Measurements from ENCODE around the gene LOXL1. TPM values are rescaled to one million over a fixed set of nuclear protein-coding genes. Genes with fewer than 3 reads are reported as not detected.

LOXL1 gene
- 0.15 TPM for total RNA-seq (2013)
- polyA plus RNA-seq (under 1 TPM in 1 of 3 donors, not detected in 2; 0.07 TPM), polyA minus RNA-seq (0.80 and 0.83 TPM in 2 replicates), total RNA-seq (0.14 to 0.46 (median 0.31) reads per million in 11 experiments)

- Histone ChIP-seq H4K20me1 (ENCODE audit: insufficient read depth, low read length) (no peaks in the 10 kb centered on the region), H3K27me3 (ENCODE audit: control insufficient read depth in 2 of 2, insufficient read depth in 2 of 2, low read length in 2 of 2) (peaks cover 13 to 49% of the 10 kb centered on the region in 2 donors), H3K4me2 (replicated peaks; ENCODE audit: extremely low read depth, low read length, poor library complexity, severe bottlenecking) (peak within 1 kb of the TSS; percentile 79), H3K27ac (ENCODE audit: low read depth in 1 of 2, low read length in 2 of 2) (no peak within 1 kb of the TSS), H3K9ac (ENCODE audit: insufficient read depth, low read length, poor library complexity, severe bottlenecking) (peak within 1 kb of the TSS; percentile 60), H2AFZ (ENCODE audit: insufficient read depth, low read depth, low read length, poor library complexity, severe bottlenecking) (peak within 1 kb of the TSS; percentile 82), H3K4me1 (ENCODE audit: control insufficient read depth in 1 of 2, insufficient read depth in 2 of 2, low read length in 2 of 2) (peaks cover 26 to 57% of the 10 kb centered on the region in 2 donors), H3K79me2 (ENCODE audit: insufficient read depth, low read length) (no peaks in the 10 kb centered on the region), H3K36me3 (replicated peaks in 1 of 2; ENCODE audit: control insufficient read depth in 1 of 2, insufficient read depth in 2 of 2, low read length in 2 of 2) (no peaks in the 10 kb centered on the region), H3K9me3 (replicated peaks in 1 of 2; ENCODE audit: control insufficient read depth in 1 of 2, insufficient read depth in 1 of 2, low read length in 2 of 2) (peaks cover 0 to 5% of the 10 kb centered on the region in 2 donors), H3K4me3 (replicated peaks in 1 of 3; ENCODE audit: low read depth in 2 of 3, low read length in 3 of 3) (peak within 1 kb of the TSS in 2 of 3 experiments; percentile 3 to 69)
- Mint-ChIP-seq H3K9me3 (peaks cover 0 to 5% (median 0%) of the 10 kb centered on the region in 7 donors), H3K4me3 (peak within 1 kb of the TSS; percentile 62 to 83), H3K27me3 (ENCODE audit: low read depth in 3 of 3) (peaks cover 39 to 57% (median 41%) of the 10 kb centered on the region in 3 donors), H3K27ac (peak within 1 kb of the TSS in 1 of 7 donors; percentile 40), H3K4me1 (peaks cover 41% of the 10 kb centered on the region), H3K36me3 (peaks cover 0 to 9% of the 10 kb centered on the region in 2 donors)
- TF ChIP-seq CTCF (IDR thresholded peaks at IDR 0.05) = no peak
- 9% methylated on average over 47 of the region's 47 CpGs for WGBS (ENCODE audit: insufficient coverage)
- intact Hi-C loops (cut with micrococcal nuclease) = loop anchor here in 1 of 2 donors (2.0 to 5.0 kb wide), 2 partner anchors 30 to 44 kb away; no protein-coding TSS in a partner anchor
- peak; percentile 22 to 33 (median 23) for DNase-seq
Measured at GRCh38 chr15:73926219-73927002, at the start of gene LOXL1. LOXL1 (plus strand) TSS chr15:73926462; CDS start chr15:73926784, 322 bp downstream.

- no peak for DNase-seq
- H3K27ac ChIP-seq (ENCODE audit: low read depth in 1 of 2, low read length in 2 of 2) = no peak overlapping the region
- no peaks in the 10 kb centered on the region for H4K20me1 ChIP-seq (ENCODE audit: insufficient read depth, low read length)
- Mint-ChIP-seq H3K27ac (no peak overlapping the region), H3K27me3 (ENCODE audit: low read depth in 3 of 3) (peaks cover 0 to 13% (median 2%) of the 10 kb centered on the region in 3 donors), H3K4me3 (no peak overlapping the region), H3K36me3 (no peaks in the 10 kb centered on the region), H3K4me1 (no peaks in the 10 kb centered on the region), H3K9me3 (peaks cover 0 to 2% (median 0%) of the 10 kb centered on the region in 7 donors)
- no peak for TF ChIP-seq CTCF (IDR thresholded peaks at IDR 0.05)
- no peak overlapping the region for H3K4me3 ChIP-seq (replicated peaks in 1 of 3; ENCODE audit: low read depth in 2 of 3, low read length in 3 of 3)
- H3K9me3 ChIP-seq (replicated peaks in 1 of 2; ENCODE audit: control insufficient read depth in 1 of 2, insufficient read depth in 1 of 2, low read length in 2 of 2) = no peaks in the 10 kb centered on the region
- 100% methylated on average over 1 of the region's 3 CpGs for WGBS (ENCODE audit: insufficient coverage)
- H3K27me3 ChIP-seq (ENCODE audit: control insufficient read depth in 2 of 2, insufficient read depth in 2 of 2, low read length in 2 of 2) = no peaks in the 10 kb centered on the region
- H3K36me3 ChIP-seq (replicated peaks in 1 of 2; ENCODE audit: control insufficient read depth in 1 of 2, insufficient read depth in 2 of 2, low read length in 2 of 2) = no peaks in the 10 kb centered on the region
- H2AFZ ChIP-seq (ENCODE audit: insufficient read depth, low read depth, low read length, poor library complexity, severe bottlenecking) = no peak overlapping the region
- intact Hi-C loops (cut with micrococcal nuclease) = no loop called here
- no peaks in the 10 kb centered on the region for H3K4me1 ChIP-seq (ENCODE audit: control insufficient read depth in 1 of 2, insufficient read depth in 2 of 2, low read length in 2 of 2)
- no peak overlapping the region for H3K9ac ChIP-seq (ENCODE audit: insufficient read depth, low read length, poor library complexity, severe bottlenecking)
- H3K4me2 ChIP-seq (replicated peaks; ENCODE audit: extremely low read depth, low read length, poor library complexity, severe bottlenecking) = no peak overlapping the region
- H3K79me2 ChIP-seq (ENCODE audit: insufficient read depth, low read length) = no peaks in the 10 kb centered on the region
Measured at GRCh38 chr15:73879426-73879825, 46.8 kb upstream of the LOXL1 start.

Measured in CD14-positive monocyte (primary cell).